Spleen (tissue), 7 donors: Measurements from ENCODE around the gene RMRP.
"Not testable (repeated sequence)": the region's sequence is repeated elsewhere in the genome, so short reads cannot be mapped to it uniquely, and the experiment has no call there.

Source experiments
- POLR2A ChIP-seq, 3 donors: fragments of 450-650 bp; IDR thresholded peaks; one replicate each; pipeline ENCODE4 v1.5.1; 2017; ENCODE audit warnings: antibody characterized with exemption in 3 of 3, mild to moderate bottlenecking in 1 of 3
- POLR2AphosphoS5 ChIP-seq, 3 donors: sonication (generic); formaldehyde crosslinking; IDR thresholded peaks; one replicate each; pipeline ENCODE4 v1.5.1; 2017; ENCODE audit warnings: antibody characterized with exemption in 3 of 3
- TF ChIP-seq, protein P1 (sequence below), 11 experiments: fragments of 200-600 bp in 7 of 11; fragments of 450-650 bp in 4 of 11; sonication (generic) in 4 of 11; IDR thresholded peaks in 8 of 11; conservative IDR thresholded peaks in 3 of 11; 1 replicate in 7 of 11; 2 replicates in 4 of 11; pipeline versions ENCODE4 v1.4.0 to v1.8.0; 2016 to 2021; ENCODE audit warnings: antibody characterized with exemption in 11 of 11, inconsistent platforms in 4 of 11, mild to moderate bottlenecking in 1 of 11
- donor health status: DM: no; HTN: no; CAD: no; lungs with moderate emphysema.
- donor health status: DM: no; HTN: no; CAD: no.
- donor health status: DM: no; HTN: no; CAD: no.

DNA sequence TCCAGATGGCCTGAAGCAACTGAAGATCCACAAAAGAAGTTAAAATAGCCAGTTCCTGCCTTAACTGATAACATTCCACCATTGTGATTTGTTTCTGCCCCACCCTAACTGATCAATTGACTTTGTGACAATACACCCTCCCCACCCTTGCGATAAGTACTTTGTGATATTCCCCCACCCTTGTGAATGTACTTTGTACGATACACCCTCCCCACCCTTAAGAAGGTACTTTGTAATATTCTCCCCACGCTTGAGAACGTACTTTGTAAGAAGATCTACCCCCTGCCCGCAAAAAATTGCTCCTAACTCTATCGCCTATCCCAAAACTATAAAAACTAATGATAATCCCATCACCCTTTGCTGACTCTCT lies 21.0 kb downstream of the RMRP start:
- TF ChIP-seq, protein P1, sequence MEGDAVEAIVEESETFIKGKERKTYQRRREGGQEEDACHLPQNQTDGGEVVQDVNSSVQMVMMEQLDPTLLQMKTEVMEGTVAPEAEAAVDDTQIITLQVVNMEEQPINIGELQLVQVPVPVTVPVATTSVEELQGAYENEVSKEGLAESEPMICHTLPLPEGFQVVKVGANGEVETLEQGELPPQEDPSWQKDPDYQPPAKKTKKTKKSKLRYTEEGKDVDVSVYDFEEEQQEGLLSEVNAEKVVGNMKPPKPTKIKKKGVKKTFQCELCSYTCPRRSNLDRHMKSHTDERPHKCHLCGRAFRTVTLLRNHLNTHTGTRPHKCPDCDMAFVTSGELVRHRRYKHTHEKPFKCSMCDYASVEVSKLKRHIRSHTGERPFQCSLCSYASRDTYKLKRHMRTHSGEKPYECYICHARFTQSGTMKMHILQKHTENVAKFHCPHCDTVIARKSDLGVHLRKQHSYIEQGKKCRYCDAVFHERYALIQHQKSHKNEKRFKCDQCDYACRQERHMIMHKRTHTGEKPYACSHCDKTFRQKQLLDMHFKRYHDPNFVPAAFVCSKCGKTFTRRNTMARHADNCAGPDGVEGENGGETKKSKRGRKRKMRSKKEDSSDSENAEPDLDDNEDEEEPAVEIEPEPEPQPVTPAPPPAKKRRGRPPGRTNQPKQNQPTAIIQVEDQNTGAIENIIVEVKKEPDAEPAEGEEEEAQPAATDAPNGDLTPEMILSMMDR (IDR thresholded peaks at IDR 0.05 in 8 of 11, conservative IDR thresholded peaks at IDR 0.05 in 3 of 11): not testable (repeated sequence)
- not testable (repeated sequence) for TF ChIP-seq POLR2A, POLR2AphosphoS5 (IDR thresholded peaks at IDR 0.05)
